ENCODE results near the gene BCL7A.
A peak's percentile ranks its signal among the peaks of the same experiment; 100 is the strongest.

The BCL7A gene

DNA sequence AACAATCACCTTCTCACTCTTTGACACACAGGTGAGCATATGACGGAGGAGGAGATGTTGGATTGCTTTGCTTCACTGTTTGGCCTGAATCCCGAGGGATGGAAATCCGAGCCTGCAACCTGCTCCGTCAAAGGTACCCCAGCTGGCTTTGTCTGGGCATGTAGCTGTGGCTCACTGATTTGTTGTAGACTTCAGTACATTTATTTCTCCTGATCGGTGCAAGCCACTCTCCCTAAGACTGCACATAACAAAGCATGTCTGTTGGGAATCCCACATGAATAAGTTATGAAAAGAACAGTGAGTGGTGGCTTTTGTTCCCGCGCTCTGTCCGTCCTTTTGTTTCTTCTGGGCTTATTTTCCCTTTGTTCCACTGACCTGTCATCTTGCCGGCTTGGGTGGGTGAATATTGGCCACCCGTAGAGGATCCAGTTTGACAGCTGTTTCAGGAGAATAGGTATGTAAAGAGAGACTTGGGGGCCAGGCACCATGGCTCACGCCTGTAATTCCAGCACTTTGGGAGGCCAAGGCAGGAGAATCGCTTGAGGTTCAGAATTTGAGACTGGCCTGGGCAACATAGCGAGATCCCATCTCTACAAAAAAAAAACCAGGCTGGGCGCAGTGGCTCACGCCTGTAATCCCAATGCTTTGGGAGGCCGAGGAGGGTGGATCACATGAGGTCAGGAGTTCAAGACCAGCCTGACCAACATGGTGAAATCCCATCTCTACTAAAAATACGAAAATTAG lies 20.0 kb upstream of the BCL7A start:
- DNase-seq = peak; percentile 99

GRCh38 chr12:122003651-122004611 lies 17.8 kb upstream of the BCL7A start:
- no peak for DNase-seq

DNA sequence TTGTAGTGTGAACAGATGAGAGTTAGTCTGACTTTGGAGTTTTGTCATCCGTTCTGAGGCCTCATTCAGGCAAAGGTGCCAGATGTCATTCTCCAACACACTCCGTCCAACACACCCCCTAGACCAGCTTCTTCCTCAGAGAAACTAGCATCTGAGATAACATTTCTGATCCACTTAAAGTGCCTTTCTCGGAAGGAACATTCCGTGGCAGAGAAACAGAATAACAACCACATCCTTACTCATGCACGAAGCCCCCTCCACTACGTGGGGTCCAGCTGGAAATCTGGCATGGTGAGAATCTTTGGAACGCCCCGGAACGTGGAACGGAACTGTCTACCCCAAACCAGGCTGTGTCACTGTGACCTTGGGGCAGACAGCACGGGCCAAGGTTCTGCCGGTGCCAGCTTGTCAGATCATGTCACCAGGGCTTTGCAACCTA lies 17.0 kb upstream of the BCL7A start:
- DNase-seq = no peak

- no peak for DNase-seq
These were observed 16.4 kb upstream of the BCL7A start for GRCh38 chr12:122005252-122005776.

DNA sequence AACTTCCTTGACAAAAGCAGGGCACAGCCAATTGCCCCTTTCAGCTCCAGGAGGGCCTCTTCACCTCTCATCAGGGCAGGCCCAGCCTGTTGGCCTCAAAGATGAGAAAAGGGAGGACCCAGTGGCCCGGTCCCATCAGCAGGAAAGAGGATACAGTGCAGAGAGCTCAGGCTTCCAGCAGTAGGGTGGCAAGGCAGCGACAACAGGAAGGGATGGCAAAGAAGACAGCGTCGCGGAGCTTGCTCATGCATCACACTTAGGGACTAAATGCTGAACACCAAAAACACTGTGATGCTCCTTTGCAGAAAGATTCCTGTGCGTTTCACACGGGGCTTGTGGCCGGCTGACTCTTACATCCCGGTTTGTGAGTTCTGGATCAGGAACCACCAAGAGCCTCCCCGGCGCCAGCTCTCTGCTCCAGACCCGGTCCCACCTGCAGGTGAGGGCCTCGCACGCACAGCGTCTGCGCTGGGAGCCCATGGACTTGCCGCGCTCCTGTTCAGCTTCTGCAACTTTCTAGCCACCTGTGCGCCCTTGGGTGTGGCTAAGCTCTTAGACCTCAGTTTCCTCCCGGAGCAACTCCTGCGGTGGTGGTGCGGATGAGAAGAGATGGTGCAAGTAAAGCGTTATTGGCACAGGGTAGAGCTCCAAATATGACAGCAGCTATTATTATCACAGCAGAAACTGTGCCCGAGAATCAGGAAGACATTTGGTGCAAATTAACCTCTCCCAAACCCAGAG lies 15.3 kb upstream of the BCL7A start:
- no peak for DNase-seq

DNA sequence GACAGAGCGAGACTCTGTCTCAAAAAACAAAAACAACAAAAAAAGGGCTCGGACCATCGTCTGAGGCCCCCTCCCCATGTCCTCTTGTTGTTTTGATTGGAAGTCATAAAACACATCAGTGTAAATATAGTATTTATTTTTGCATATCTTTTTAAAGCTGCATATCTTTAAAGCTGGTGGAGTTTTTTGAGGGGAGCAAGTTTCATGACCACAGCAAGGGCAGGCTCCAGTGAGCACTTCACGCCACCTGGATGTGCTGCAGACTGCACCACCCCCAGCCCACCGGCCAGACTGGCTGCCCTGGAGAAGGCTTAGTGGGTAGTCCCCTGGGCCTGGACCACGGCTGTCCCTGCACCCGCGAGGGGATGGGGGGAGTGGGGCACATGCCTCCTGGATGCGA lies 11.9 kb upstream of the BCL7A start:
- no peak for DNase-seq

- no peak for DNase-seq
These were observed 9.5 kb upstream of the BCL7A start for GRCh38 chr12:122012184-122012583.

GRCh38 chr12:122013136-122013535 lies 8.5 kb upstream of the BCL7A start:
- DNase-seq = no peak

GRCh38 chr12:122013791-122014590 lies 7.7 kb upstream of the BCL7A start:
- no peak for DNase-seq

DNA sequence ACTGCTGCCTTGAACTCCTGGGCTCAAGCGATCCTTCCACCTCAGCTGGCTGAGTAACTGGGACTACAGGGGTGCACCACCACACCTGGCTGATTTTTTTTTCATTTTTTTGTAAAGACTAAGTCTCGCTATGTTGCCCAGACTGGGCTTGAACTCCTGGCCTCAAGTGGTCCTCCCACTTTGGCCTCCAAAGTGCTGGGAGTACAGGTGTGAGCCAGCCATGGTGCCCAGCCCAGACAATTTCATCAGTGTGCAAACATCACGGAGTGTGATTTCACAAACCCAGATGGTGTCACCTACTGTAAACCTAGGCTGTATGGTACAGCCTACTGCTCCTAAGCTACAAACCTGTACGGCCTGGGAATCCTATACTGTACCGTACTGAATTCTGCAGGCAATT lies 6.9 kb upstream of the BCL7A start:
- DNase-seq = peak; percentile 46

- DNase-seq = no peak
These were observed 3.2 kb upstream of the BCL7A start for GRCh38 chr12:122018457-122018856.

- no peak for DNase-seq
These were observed 2.7 kb upstream of the BCL7A start for GRCh38 chr12:122018937-122019336.

- DNase-seq = no peak
These were observed 890 bp upstream of the BCL7A start for GRCh38 chr12:122020795-122021192.

DNA sequence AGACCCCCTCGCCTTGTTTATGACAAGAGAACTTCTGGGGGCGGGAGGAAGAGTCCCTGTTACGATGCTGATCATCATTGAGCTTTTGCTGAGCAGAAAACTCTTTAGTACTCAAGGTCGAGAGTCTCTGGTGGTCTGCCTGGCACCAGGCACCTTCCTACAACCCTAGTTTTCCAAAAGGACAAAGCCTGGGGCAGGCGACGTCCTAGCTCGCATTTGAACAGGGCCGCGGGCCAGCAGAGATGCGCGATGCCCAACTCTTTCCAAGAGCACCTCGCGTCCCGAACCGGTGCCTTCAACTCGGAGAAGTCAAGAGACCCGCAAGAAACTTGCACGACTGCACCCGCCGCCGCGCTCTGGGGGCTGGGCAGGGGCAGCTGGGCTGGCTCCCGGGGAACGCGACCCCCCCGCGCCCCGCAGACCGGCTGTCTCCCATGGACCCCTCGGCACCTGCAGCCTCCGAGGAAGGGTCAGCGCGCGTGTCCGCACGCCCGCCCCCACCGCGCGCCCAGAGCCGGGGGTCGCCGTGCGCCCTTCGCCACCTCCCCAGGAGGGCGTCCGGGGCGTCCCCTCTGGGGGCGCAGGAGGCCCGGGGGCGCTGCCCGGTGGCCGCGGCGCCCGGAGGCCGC lies 377 bp upstream of the BCL7A start:
- DNase-seq = peak; percentile 70

GRCh38 chr12:122022393-122023338 lies 982 bp downstream of the BCL7A start:
- peak; percentile 80 for DNase-seq

DNA sequence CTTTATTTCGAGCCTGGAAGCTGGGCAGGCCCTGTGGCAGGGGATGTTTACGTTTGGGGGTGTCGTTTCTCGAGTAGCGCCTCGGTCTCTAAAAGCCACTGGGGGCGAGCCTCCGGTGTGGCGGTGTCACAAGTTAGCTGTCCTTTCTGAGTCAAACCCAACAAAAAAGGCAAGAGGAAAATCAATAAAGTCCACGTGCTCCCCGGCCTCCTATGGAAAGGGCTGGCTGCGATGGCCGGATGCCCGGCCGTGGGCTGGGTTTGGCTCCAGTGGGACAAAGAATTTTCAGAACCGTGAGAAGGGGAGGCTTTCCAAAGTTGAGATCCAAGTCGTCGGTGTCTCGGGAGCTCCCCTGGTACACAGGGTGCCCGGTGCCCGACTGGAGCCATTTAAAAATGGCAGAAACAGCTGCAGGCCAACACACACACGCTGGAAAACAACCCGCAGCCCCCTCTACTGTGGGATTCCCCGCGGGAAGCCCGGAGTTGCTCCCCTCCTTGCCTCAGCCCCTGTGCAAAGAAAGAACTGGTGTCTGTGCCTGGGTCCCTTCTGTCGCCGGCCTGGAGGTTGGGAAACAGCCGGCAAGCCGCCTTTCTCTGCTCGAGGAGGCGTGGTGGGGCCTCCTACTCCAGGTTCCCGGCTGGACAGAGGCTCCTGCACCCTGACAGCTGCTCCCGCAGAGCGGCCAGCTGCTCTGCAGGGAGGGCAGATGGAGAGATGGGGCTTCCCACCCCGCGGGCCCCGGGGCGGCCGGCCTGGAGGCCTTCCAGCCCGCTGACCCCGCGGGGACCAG lies 1.9 kb downstream of the BCL7A start:
- DNase-seq = peak; percentile 95

DNA sequence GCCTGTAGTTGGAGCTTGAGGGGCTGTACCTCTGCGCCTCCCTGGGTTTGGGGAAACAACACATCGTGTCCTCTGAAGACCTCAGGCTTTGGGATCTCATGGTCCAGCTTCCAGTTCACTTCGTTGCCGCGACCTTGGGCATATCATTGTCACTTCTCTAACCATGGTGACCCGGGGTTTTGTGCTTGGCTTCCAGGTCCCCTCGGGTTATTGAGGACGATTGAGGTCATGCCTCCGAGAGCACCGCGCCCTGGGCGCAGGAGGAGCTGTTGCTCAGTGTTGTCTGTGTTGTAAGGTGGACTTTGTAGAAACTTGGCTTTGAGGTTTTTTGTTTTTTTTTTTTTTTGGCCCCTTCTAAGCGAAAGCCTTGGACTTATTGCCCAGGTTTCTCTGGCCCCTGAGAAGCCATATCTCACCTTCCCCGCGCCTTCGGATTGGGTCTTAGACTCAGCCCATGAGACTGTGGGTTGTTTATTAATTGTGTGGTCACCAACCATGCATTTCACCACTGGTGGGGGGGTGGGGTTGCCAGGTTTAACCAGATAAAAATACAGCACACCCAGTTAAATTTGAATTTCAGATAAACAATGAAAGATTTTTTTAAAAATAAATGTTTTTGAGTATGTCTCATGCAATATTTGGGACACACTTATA lies 2.6 kb downstream of the BCL7A start:
- no peak for DNase-seq

GRCh38 chr12:122026706-122027333 lies 5.1 kb downstream of the BCL7A start:
- peak; percentile 50 for DNase-seq
